K562 (cell line): ENCODE results near the gene ZNF585A. TPM values are rescaled to one million over a fixed set of nuclear protein-coding genes. Genes with fewer than 3 reads are reported as not detected.

Source experiments
- ATAC-seq: fragments of 200-7000 bp; cut with Tn5 transposase; 3 replicates; pipeline ENCODE4 v1.9.1; 2020; ENCODE audit warnings: moderate library complexity
- BruUV-seq: library from RNA; stranded (reverse); fragments of 400-500 nt; replicated peaks from 2 replicates; lab custom pipeline; 2021; lab: Mats Ljungman, UMichigan
- CTCF ChIA-PET: fragments of 300-600 bp; formaldehyde crosslinking; extraction: SDS; loops from one replicate; lab custom pipeline; 2021; ENCODE audit warnings: low intra/inter-chr PET ratio; lab: Yijun Ruan, JAX
- POLR2A ChIA-PET: fragments of 300-600, 350-650 bp; sonication (Branson Sonifier 250); formaldehyde crosslinking; extraction: SDS; loops from one replicate; lab custom pipeline; 2021; ENCODE audit warnings: antibody characterized with exemption, inconsistent platforms; lab: Yijun Ruan, JAX
- DNase-seq, 4 experiments: peaks; one replicate each; pipeline versions ENCODE4 v3.0.0 to v3.0.0-alpha.2; 2011 to 2018; ENCODE audit warnings: low spot score in 3 of 4, mixed read lengths in 3 of 4; ENCODE audit errors: extremely low read depth in 1 of 4
- FAIRE-seq: peaks from 2 replicates; lab custom pipeline; 2011; peaks lifted over from hg19 to GRCh38; lab: Jason Lieb, UNC
- H2AFZ ChIP-seq: 2 replicates; pipeline ENCODE4 v1.6.0; 2011; ENCODE audit warnings: low read depth, low read length, control low read depth, inconsistent platforms
- H3K27ac ChIP-seq: fragments of 200-600 bp; 3 replicates; pipeline ENCODE4 v1.8.0; 2011; ENCODE audit warnings: low read depth, mild to moderate bottlenecking, control low read depth, inconsistent platforms, low read length, moderate library complexity, mixed read lengths; ENCODE audit errors: extremely low read depth
- H3K27me3 ChIP-seq, 2 experiments: fragments of 300-600 bp in 1 of 2; 2 replicates in 1 of 2; 3 replicates in 1 of 2; pipeline versions ENCODE4 v1.6.0 to v1.8.0; 2011; ENCODE audit warnings: inconsistent platforms in 2 of 2, low read length in 2 of 2, mild to moderate bottlenecking in 1 of 2, mixed read lengths in 1 of 2, moderate library complexity in 1 of 2; ENCODE audit not compliant: control insufficient read depth in 2 of 2, insufficient read depth in 2 of 2
- H3K36me3 ChIP-seq: fragments of 300-600 bp; 3 replicates; pipeline ENCODE4 v1.8.0; 2011; ENCODE audit warnings: mild to moderate bottlenecking, low read length, inconsistent platforms; ENCODE audit not compliant: control insufficient read depth, insufficient read depth
- H3K4me1 ChIP-seq, 2 experiments: fragments of 200-600 bp in 1 of 2; replicated peaks in 1 of 2; 2 replicates in 1 of 2; 3 replicates in 1 of 2; pipeline versions ENCODE4 v1.5.1 to v1.8.0; 2011; ENCODE audit warnings: inconsistent platforms in 2 of 2, low read length in 2 of 2, mild to moderate bottlenecking in 1 of 2, mixed read lengths in 1 of 2, moderate library complexity in 1 of 2; ENCODE audit not compliant: control insufficient read depth in 2 of 2, insufficient read depth in 2 of 2
- H3K4me2 ChIP-seq: 2 replicates; pipeline ENCODE4 v1.6.1; 2011; ENCODE audit warnings: low read length, control low read depth, inconsistent platforms, mixed read lengths; ENCODE audit not compliant: insufficient read depth
- H3K4me3 ChIP-seq: fragments of 200-600 bp; sonication (generic), shearing (Covaris generic); 2 replicates; pipeline ENCODE4 v1.5.1; 2016; ENCODE audit warnings: control low read depth, inconsistent platforms
- H3K79me2 ChIP-seq: fragments of 200-600 bp; 3 replicates; pipeline ENCODE4 v1.8.0; 2011; ENCODE audit warnings: low read length, inconsistent platforms; ENCODE audit not compliant: control insufficient read depth, insufficient read depth
- H3K9ac ChIP-seq, 2 experiments: 2 replicates each; pipeline versions ENCODE4 v1.6.0 to v1.6.1; 2011; ENCODE audit warnings: low read depth in 2 of 2, low read length in 2 of 2, control low read depth in 1 of 2, inconsistent platforms in 1 of 2, mild to moderate bottlenecking in 1 of 2, mixed read lengths in 1 of 2; ENCODE audit not compliant: insufficient read depth in 1 of 2
- H3K9me1 ChIP-seq: one replicate; pipeline ENCODE4 v1.6.0; 2011; ENCODE audit warnings: inconsistent platforms, mild to moderate bottlenecking, low read length, moderate library complexity; ENCODE audit not compliant: control insufficient read depth, insufficient read depth
- H3K9me3 ChIP-seq: replicated peaks from 2 replicates; pipeline ENCODE4 v1.5.1; 2011; ENCODE audit warnings: low read depth, low read length, inconsistent platforms; ENCODE audit not compliant: control insufficient read depth, insufficient read depth
- H4K20me1 ChIP-seq: replicated peaks from 2 replicates; pipeline ENCODE4 v1.6.1; 2011; ENCODE audit warnings: low read length, inconsistent platforms, mixed read lengths; ENCODE audit not compliant: control insufficient read depth, insufficient read depth
- CEBPB ChIP-seq: fragments of 450-650 bp; IDR thresholded peaks from 2 replicates; pipeline ENCODE4 v1.6.1; 2016; ENCODE audit warnings: missing genetic modification characterization, missing compliant biosample characterization
- CEBPG ChIP-seq, 3 experiments: fragments of 200-800 bp in 1 of 3; sonication (Bioruptor generic) in 1 of 3; sonication (generic) in 1 of 3; formaldehyde crosslinking in 1 of 3; IDR thresholded peaks in 2 of 3; conservative IDR thresholded peaks in 1 of 3; 2 replicates each; pipeline versions ENCODE4 v1.6.1 to v1.8.0; 2016 to 2022; ENCODE audit warnings: missing compliant biosample characterization in 2 of 3, missing genetic modification characterization in 2 of 3, mild to moderate bottlenecking in 1 of 3, missing genetic modification reagents in 1 of 3
- CHCHD3 ChIP-seq: fragments of 250-450 bp; sonication (Bioruptor Pico); IDR thresholded peaks from 2 replicates; pipeline ENCODE4 v2.1.2; 2022; ENCODE audit warnings: mild to moderate bottlenecking
- E2F5 ChIP-seq: sonication (generic); formaldehyde crosslinking; IDR thresholded peaks from 2 replicates; pipeline ENCODE4 v1.8.0; 2022; ENCODE audit warnings: mild to moderate bottlenecking, missing genetic modification reagents
- HMG20A ChIP-seq: fragments of 450-650 bp; formaldehyde crosslinking; conservative IDR thresholded peaks from 2 replicates; pipeline ENCODE4 v1.4.0; 2020; ENCODE audit warnings: mild to moderate bottlenecking, mixed read lengths
- HSF4 ChIP-seq: fragments of 250-450 bp; sonication (Bioruptor Pico); IDR thresholded peaks from 2 replicates; pipeline ENCODE4 v2.1.2; 2022; ENCODE audit warnings: mild to moderate bottlenecking, moderate library complexity, borderline replicate concordance
- KDM5B ChIP-seq: fragments of 200-600 bp; sonication (generic); IDR thresholded peaks from 2 replicates; pipeline ENCODE4 v1.6.1; 2012; ENCODE audit warnings: low read depth, mild to moderate bottlenecking, moderate library complexity, low read length, control low read depth, inconsistent platforms; ENCODE audit not compliant: insufficient replicate concordance
- NCOA1 ChIP-seq: fragments of 450-650 bp; IDR thresholded peaks from 2 replicates; pipeline ENCODE4 v1.6.1; 2016; ENCODE audit warnings: low read depth
- POLR3A ChIP-seq: IDR thresholded peaks from 2 replicates; pipeline ENCODE4 v1.6.1; 2011; ENCODE audit warnings: borderline replicate concordance, mild to moderate bottlenecking, moderate library complexity; ENCODE audit not compliant: insufficient read length, insufficient read depth; ENCODE audit errors: extremely low read depth
- YBX1 ChIP-seq: fragments of 450-650 bp; IDR thresholded peaks from 2 replicates; pipeline ENCODE4 v1.7.1; 2016; ENCODE audit warnings: mild to moderate bottlenecking
- ZBTB1 ChIP-seq: sonication (generic); formaldehyde crosslinking; IDR thresholded peaks from 2 replicates; pipeline ENCODE4 v1.8.1; 2023; ENCODE audit warnings: missing genetic modification reagents, low read depth, mild to moderate bottlenecking, borderline replicate concordance
- WGBS: fragments of 100-300 bp; shearing (Covaris generic); methylation state at CpG from one replicate; pipeline ENCODE4 v1.1.6; 2016; ENCODE audit warnings: low coverage, mixed read lengths; ENCODE audit not compliant: insufficient coverage; ENCODE audit errors: missing lambda C conversion rate; 5-methylcytosine and 5-hydroxymethylcytosine counted together
- in situ Hi-C: fragments of 300-500 bp; cut with MboI; formaldehyde crosslinking; loops from 4 replicates; pipeline ENCODE4 v1.15.0; 2018; ENCODE audit warnings: inconsistent platforms, mixed read lengths
- intact Hi-C: fragments of 100-400 bp; cut with micrococcal nuclease; formaldehyde crosslinking; loops from 2 replicates; pipeline ENCODE4 v1.14.2; 2022
- polyA plus RNA-seq, 8 experiments: library from polyadenylated mRNA; depleted of rRNA in 4 of 8; stranded (reverse) in 5 of 8; unstranded in 3 of 8; fragments of >200 nt; fragmentation: Nextera tagmentation in 2 of 8; fragmentation: Illumina TruSeq in 1 of 8; extraction: Ambion mirVana in 2 of 8; extraction: Trizol in 1 of 8; gene quantifications; 2 replicates each; pipeline versions ENCODE4 v1.2.1 to v1.2.3, GENCODE V29; 2011 to 2014; ENCODE audit warnings: inconsistent platforms in 1 of 8, missing spikeins in 1 of 8
- total RNA-seq, 7 experiments: library from RNA; depleted of rRNA in 6 of 7; stranded (reverse); fragments of >200 nt in 6 of 7; fragmentation: Illumina TruSeq in 2 of 7; extraction: Trizol in 2 of 7; gene quantifications; 2 replicates each; pipeline versions ENCODE4 v1.2.1 to v1.2.3, GENCODE V29; 2011 to 2021; ENCODE audit warnings: low replicate concordance in 1 of 7
- TF ChIP-seq, protein P1 (sequence below): fragments of 250-450 bp; sonication (Bioruptor Pico); IDR thresholded peaks from 2 replicates; pipeline ENCODE4 v1.4.0; 2020; ENCODE audit warnings: mild to moderate bottlenecking

Gene ZNF585A
- total and polyA plus RNA-seq, 9 of the 15 experiments (the other 6 are each of a cell fraction or from before 2014, with no cell fraction given): 5.6 to 31.0 (median 8.5) TPM

- H3K9me3 ChIP-seq: no peaks in the 10 kb centered on the region; the same call in 1 of the 2 replicates
- H3K9ac ChIP-seq: no peak overlapping the region
- POLR2A ChIA-PET: no interaction called here
- no peak overlapping the region for H3K4me2 ChIP-seq
- DNase-seq (no peak), FAIRE-seq (no peak), ATAC-seq (no peak)
- in situ Hi-C loops (no loop called here), intact Hi-C loops (no loop called here)
- CTCF ChIA-PET: no interaction called here
- no peaks in the 10 kb centered on the region for H3K9me1 ChIP-seq
- no peaks in the 10 kb centered on the region for H3K79me2 ChIP-seq
- no TSS peak for BruUV-seq
- no peaks in the 10 kb centered on the region for H4K20me1 ChIP-seq
- H3K36me3 ChIP-seq: peaks cover 5% of the 10 kb centered on the region; the same call in 1 of the 3 replicates
- no peak overlapping the region for H3K27ac ChIP-seq
- no peak overlapping the region for H2AFZ ChIP-seq
- 52% methylated on average over 1 of the region's 1 CpG for WGBS
- TF ChIP-seq ZBTB1 (no peak), CHCHD3 (CRISPR knock-in tag) (no peak), KDM5B (no peak), E2F5 (no peak), NCOA1 (no peak), YBX1 (no peak), CEBPG (CRISPR knock-in tag; IDR thresholded peaks at IDR 0.05) (no peak), CEBPG (tag; conservative IDR thresholded peaks at IDR 0.05 in 1 of 2, IDR thresholded peaks at IDR 0.05 in 1 of 2) (peak in 1 of 2 experiments; percentile 82; a peak in 2 of 4 replicates), HSF4 (CRISPR knock-in tag) (no peak), POLR3A (no peak), HMG20A (CRISPR knock-in tag) (no peak), CEBPB (peak; percentile 80)
- TF ChIP-seq, protein P1, sequence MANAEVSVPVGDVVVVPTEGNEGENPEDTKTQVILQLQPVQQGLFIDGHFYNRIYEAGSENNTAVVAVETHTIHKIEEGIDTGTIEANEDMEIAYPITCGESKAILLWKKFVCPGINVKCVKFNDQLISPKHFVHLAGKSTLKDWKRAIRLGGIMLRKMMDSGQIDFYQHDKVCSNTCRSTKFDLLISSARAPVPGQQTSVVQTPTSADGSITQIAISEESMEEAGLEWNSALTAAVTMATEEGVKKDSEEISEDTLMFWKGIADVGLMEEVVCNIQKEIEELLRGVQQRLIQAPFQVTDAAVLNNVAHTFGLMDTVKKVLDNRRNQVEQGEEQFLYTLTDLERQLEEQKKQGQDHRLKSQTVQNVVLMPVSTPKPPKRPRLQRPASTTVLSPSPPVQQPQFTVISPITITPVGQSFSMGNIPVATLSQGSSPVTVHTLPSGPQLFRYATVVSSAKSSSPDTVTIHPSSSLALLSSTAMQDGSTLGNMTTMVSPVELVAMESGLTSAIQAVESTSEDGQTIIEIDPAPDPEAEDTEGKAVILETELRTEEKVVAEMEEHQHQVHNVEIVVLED (CRISPR knock-in tag): no peak
- no peak overlapping the region for H3K4me3 ChIP-seq
- no peaks in the 10 kb centered on the region for H3K4me1 ChIP-seq
- no peaks in the 10 kb centered on the region for H3K27me3 ChIP-seq
Observed at GRCh38 chr19:37098570-37098969, 73.9 kb downstream of the ZNF585A start.
